GM12864 (cell line): ENCODE data around the gene MGAT5.

ENCODE experiments used
- DNase-seq: peaks from one replicate; pipeline ENCODE4 v3.0.0-alpha.2; 2011; ENCODE audit warnings: low read depth
- H3K4me3 ChIP-seq: 2 replicates; pipeline ENCODE4 v1.5.1; 2011; ENCODE audit warnings: mild to moderate bottlenecking, low read depth, low read length, control low read depth
- TF ChIP-seq, protein P1 (sequence below): IDR thresholded peaks from 2 replicates; pipeline ENCODE4 v1.5.1; 2011; ENCODE audit warnings: low read depth, mild to moderate bottlenecking, moderate library complexity, low read length, control low read depth, inconsistent platforms; ENCODE audit errors: missing control alignments

Gene MGAT5

DNA sequence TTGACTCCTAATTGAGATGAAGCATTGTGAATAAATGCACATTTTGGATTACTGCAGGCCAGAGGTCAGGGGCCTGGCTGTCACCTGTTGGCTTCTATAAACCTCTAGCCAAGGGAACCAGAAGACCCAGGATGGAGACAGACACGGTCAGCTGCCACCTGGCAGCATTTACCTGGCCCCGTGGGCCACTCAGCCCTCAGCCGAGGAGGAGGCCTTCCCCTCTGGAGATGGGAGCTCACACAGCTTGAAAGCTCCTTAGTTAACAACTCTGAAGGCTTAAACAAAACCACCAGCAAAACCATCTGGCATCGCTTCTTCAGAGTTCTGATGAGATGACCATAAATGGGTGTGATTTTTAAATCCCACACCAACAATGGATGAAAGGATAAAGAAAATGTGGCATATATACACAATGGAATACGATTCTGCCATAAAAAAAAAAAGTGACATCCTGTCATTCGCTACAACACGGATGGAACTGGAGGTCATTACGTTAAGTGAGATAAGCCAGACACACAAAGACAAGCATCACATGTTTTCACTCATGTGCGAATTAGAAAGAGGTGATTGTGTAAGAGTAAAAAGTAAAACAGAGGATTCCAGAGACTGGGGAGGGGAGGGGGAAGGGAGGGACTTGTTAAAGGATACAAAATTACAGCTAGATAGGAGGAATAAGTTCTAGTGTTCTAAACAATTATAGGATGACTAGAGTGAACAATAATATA is 246.5 kb downstream of the MGAT5 start:
- TF ChIP-seq, protein P1, sequence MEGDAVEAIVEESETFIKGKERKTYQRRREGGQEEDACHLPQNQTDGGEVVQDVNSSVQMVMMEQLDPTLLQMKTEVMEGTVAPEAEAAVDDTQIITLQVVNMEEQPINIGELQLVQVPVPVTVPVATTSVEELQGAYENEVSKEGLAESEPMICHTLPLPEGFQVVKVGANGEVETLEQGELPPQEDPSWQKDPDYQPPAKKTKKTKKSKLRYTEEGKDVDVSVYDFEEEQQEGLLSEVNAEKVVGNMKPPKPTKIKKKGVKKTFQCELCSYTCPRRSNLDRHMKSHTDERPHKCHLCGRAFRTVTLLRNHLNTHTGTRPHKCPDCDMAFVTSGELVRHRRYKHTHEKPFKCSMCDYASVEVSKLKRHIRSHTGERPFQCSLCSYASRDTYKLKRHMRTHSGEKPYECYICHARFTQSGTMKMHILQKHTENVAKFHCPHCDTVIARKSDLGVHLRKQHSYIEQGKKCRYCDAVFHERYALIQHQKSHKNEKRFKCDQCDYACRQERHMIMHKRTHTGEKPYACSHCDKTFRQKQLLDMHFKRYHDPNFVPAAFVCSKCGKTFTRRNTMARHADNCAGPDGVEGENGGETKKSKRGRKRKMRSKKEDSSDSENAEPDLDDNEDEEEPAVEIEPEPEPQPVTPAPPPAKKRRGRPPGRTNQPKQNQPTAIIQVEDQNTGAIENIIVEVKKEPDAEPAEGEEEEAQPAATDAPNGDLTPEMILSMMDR, result no peak
- H3K4me3 ChIP-seq, result no peak overlapping the region
- DNase-seq, result no peak

DNA sequence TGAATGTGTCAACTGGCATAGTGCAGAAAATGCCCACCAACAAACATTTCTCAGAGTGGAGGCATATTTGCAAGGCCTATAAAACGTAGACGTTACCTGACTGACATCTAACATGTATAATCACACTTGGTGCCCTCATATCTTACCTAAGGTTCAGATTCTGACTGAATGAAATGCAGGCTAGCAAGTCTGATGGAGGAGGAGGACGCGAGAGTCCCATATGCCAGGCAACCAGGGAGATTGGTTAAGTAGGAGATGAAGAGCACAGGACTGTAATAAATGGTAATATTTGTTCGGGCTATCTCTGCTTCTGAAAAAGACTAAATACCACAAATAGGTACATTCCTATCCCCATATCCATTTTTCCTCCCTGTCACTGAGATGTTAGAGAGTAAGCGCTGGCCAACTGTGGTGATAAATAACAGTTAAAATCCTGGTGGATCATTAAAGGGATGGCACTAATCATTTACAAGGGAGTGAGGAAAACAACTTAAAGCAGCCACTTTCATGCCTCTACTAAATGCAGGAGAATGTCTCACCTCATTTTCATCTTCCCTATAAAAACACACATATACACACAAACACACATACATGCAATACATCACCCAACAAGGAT is 247.7 kb downstream of the MGAT5 start:
- no peak for DNase-seq
- TF ChIP-seq, protein P1, result no peak
- no peak overlapping the region for H3K4me3 ChIP-seq

DNA sequence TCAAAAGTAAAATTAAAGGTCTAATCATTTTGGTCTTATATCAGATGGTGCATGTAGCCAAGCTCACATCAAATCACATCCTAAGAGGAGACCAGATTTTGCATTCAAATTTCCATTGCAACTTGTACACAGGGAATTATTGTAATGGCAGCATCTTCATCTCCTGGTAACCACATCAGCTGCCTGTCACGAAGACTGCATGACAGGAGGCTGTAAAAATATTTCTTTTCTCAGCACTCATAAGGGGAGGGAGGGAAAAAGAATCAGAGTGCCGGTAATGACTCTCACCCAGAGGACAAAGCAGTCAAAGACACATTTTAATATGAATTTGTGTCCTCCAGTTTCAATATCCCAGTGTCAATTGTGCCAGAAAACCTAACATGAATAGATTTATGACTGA is 248.2 kb downstream of the MGAT5 start:
- TF ChIP-seq, protein P1, result no peak
- DNase-seq, result no peak
- H3K4me3 ChIP-seq, result no peak overlapping the region
